Urothelium cell line (cell line): ENCODE results near the gene PRXL2B.

Experiments
- DNase-seq: peaks from one replicate; pipeline ENCODE4 v3.0.0; 2011; ENCODE audit warnings: low spot score, mixed read lengths
- FAIRE-seq: peaks from 2 replicates; lab custom pipeline; 2011; peaks lifted over from hg19 to GRCh38; lab: Jason Lieb, UNC

PRXL2B gene

GRCh38 chr1:2632051-2632430, 45.5 kb downstream of the PRXL2B start:
- DNase-seq = no peak
- FAIRE-seq = no peak

DNA sequence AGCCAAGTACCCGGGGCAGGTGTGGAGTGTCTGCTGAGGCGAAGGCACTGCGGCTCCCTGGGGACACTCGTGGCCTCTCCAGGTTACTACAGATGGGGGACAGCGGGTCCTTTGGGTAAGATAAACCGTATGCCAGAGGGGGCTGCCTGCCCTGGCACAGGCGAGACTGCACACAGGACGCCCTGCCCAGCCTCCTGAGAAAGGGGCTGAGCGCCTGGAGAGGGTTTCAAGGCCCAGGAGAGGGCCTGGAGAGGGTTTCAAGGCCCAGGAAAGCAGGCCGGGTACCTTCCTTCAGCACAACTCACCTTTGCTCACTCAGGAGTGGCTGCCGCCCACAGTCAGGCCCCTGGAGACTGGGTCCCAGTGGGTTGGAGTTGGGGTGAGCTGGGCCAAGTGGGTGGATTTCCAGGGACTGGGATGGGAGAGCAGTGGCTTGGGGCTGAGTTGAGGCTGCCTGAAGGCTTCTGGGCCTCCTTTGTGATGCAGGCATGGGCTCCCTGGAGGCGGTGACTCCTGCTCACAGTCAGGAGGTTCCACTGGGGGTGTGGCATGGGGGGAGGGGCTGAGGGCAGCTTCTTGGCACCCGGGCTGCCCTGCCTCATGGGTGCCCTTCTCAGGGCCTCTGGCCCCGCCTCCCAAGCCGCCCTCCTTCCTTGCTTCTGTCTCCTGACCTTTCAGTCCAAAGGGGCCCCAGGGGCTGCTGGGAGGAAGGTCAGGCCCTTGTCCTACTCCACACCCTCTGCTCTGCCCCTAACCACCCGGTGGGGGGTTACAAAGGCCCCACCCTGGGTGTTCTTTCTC, 46.2 kb downstream of the PRXL2B start, which contains the start of gene MMEL1:
MMEL1 (minus strand) TSS at position 456 of the 801 bp plus-strand sequence. CDS start 3,532 bp downstream, outside the sequence.
- FAIRE-seq = no peak
- DNase-seq = no peak

DNA sequence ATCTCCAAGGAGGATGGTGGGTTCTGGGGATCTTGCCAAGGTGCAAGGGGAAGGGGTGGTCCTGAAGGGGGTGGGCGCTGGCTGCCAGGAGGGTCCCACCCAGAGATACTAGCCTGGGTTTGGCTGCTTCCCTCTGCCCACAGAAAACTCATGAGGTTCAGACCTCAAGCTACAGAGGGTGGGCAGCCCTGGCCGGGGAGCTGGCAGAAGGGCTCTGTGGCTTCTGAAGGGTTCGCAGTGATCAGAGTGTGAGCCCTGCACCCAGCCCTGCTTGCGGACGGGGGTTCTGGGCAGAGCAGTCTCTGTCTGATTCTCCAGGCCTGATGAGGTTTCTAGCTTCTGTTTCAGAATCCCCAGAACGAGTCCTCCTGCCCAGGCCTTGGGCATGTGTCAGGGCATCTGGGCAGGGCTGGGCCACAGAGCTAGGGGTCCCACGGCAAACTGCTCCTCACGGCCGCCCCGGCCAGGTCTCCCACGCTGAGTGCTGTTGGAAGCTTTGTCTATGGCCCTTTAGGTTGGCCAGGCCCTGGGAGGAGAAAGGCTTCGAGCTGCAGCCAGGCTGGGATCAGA, 46.9 kb downstream of the PRXL2B start:
- DNase-seq = no peak
- FAIRE-seq = no peak

GRCh38 chr1:2633936-2634491, 47.4 kb downstream of the PRXL2B start:
- FAIRE-seq = no peak
- DNase-seq = no peak

GRCh38 chr1:2635361-2636010, 48.9 kb downstream of the PRXL2B start:
- DNase-seq (no peak), FAIRE-seq (no peak)

DNA sequence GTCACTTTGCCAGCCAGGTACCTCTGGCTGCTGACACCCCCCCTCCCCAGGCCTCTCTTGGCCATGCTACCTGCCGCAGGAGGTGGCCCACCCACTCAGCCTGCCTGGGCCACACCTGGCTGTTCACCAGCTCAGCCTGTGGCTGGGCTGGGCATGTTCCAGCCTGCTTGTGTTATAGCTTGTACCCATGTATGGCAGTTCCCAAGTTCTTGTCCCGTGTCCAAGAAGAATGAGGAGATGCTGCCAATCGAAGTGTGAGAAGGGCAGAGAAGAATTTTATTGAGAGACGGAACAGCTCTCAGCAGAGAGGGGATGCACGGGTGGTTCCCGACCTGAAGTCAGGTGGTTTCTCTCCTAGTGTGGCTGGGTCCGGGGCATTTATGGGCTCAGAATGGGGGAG, 50.2 kb downstream of the PRXL2B start:
- no peak for FAIRE-seq
- no peak for DNase-seq

GRCh38 chr1:2637442-2638145, 51.0 kb downstream of the PRXL2B start:
- no peak for DNase-seq
- FAIRE-seq = no peak

DNA sequence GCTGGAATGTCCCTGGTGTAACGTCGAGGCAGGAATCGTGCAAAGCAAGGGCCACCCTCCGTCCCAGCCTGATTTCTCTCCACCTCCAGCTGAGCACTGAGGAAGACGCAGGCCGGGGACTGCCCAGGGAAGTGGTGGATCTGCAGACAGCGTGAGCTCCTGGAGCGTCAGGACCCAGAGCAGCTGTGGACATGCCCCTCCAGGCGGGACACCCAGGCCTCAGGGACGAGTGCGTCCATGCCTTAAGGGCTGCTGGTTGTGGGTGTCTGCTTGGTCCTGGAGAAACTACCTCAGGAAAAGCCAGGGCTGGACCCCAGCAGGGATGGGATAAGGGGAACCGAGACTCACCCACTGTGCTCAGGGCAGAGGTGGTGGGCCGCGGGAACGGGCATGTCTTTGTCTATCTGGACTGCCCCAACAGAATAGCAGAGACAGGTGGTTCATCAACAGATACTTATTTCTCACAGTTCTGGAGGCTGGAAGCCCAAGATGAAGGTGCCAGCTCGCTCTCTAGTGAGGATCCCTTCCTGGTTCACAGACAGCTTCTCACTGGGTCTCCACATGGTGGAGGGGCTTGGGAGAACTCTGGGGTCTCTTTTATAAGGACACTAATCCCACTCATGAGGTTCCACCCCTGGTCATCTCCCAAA, 52.0 kb downstream of the PRXL2B start:
- FAIRE-seq = no peak
- no peak for DNase-seq

- FAIRE-seq (no peak), DNase-seq (no peak)
Observed at GRCh38 chr1:2639203-2639602, 52.6 kb downstream of the PRXL2B start.

- FAIRE-seq = no peak
- DNase-seq = no peak
Observed at GRCh38 chr1:2639607-2640521, 53.3 kb downstream of the PRXL2B start.

- DNase-seq = no peak
- FAIRE-seq = no peak
Observed at GRCh38 chr1:2640626-2641025, 54.0 kb downstream of the PRXL2B start.
